Endothelial cell of umbilical vein (primary cell): Measurements from ENCODE around the gene RPL38. TPM values are rescaled to one million over a fixed set of nuclear protein-coding genes. Genes with fewer than 3 reads are reported as not detected.

ENCODE experiments used
- BruUV-seq: library from RNA; stranded (reverse); fragments of 400-500 nt; replicated peaks from 2 replicates; lab custom pipeline; 2021; lab: Mats Ljungman, UMichigan
- CTCF ChIA-PET: fragments of 300-600, 350-600 bp; sonication (Branson Sonifier 250); formaldehyde crosslinking; loops from one replicate; lab custom pipeline; 2021; ENCODE audit warnings: antibody characterized with exemption, inconsistent platforms; lab: Charles Lee
- POLR2A ChIA-PET: fragments of 300-600, 350-600 bp; sonication (Branson Sonifier 250); formaldehyde crosslinking; loops from one replicate; lab custom pipeline; 2021; ENCODE audit warnings: antibody characterized with exemption, inconsistent platforms; lab: Charles Lee
- DNase-seq: peaks from one replicate; pipeline ENCODE4 v3.0.0-alpha.2; 2011; ENCODE audit warnings: low read depth, low spot score
- FAIRE-seq: peaks from 2 replicates; lab custom pipeline; 2011; peaks lifted over from hg19 to GRCh38; lab: Jason Lieb, UNC
- H2AFZ ChIP-seq: 2 replicates; pipeline ENCODE4 v1.6.0; 2012; ENCODE audit warnings: low read depth, low read length, control low read depth, inconsistent platforms
- H3K27ac ChIP-seq: 2 replicates; pipeline ENCODE4 v1.5.1; 2011; ENCODE audit warnings: low read depth, mild to moderate bottlenecking, control low read depth, low read length, moderate library complexity; ENCODE audit not compliant: insufficient read depth
- H3K27me3 ChIP-seq, 2 experiments: 2 replicates each; pipeline versions ENCODE4 v1.6.0 to v1.6.1; 2011; ENCODE audit warnings: low read length in 2 of 2, mixed read lengths in 1 of 2; ENCODE audit not compliant: control insufficient read depth in 2 of 2, insufficient read depth in 2 of 2
- H3K36me3 ChIP-seq, 2 experiments: 2 replicates in 1 of 2; 3 replicates in 1 of 2; pipeline ENCODE4 v1.5.1; 2011; ENCODE audit warnings: low read length in 2 of 2, mild to moderate bottlenecking in 1 of 2, moderate library complexity in 1 of 2; ENCODE audit not compliant: control insufficient read depth in 2 of 2, insufficient read depth in 2 of 2; ENCODE audit errors: extremely low read depth in 1 of 2
- H3K4me1 ChIP-seq: 3 replicates; pipeline ENCODE4 v1.5.1; 2011; ENCODE audit warnings: mild to moderate bottlenecking, low read length; ENCODE audit not compliant: control insufficient read depth, insufficient read depth; ENCODE audit errors: extremely low read depth
- H3K4me2 ChIP-seq: 2 replicates; pipeline ENCODE4 v1.6.1; 2011; ENCODE audit warnings: low read length, control low read depth, mixed read lengths; ENCODE audit not compliant: insufficient read depth
- H3K4me3 ChIP-seq, 3 experiments: fragments of 200-600 bp in 1 of 3; sonication (generic), shearing (Covaris generic) in 1 of 3; replicated peaks in 1 of 3; 2 replicates each; pipeline ENCODE4 v1.5.1; 2011 to 2016; ENCODE audit warnings: control low read depth in 3 of 3, low read length in 3 of 3, mild to moderate bottlenecking in 2 of 3, inconsistent platforms in 1 of 3, low read depth in 1 of 3, moderate library complexity in 1 of 3; ENCODE audit not compliant: insufficient read depth in 1 of 3
- H3K79me2 ChIP-seq: 2 replicates; pipeline ENCODE4 v1.6.0; 2012; ENCODE audit warnings: low read length, inconsistent platforms; ENCODE audit not compliant: control insufficient read depth, insufficient read depth
- H3K9ac ChIP-seq: replicated peaks from 2 replicates; pipeline ENCODE3; 2011; ENCODE audit warnings: low read length, control low read depth; ENCODE audit not compliant: insufficient read depth; ENCODE audit errors: extremely low read depth
- H3K9me1 ChIP-seq: replicated peaks from 3 replicates; pipeline ENCODE4 v1.6.0; 2011; ENCODE audit warnings: mild to moderate bottlenecking, low read length; ENCODE audit not compliant: control insufficient read depth, insufficient read depth; ENCODE audit errors: extremely low read depth
- H3K9me3 ChIP-seq: replicated peaks from 2 replicates; pipeline ENCODE4 v1.5.1; 2012; ENCODE audit warnings: low read length, inconsistent platforms; ENCODE audit not compliant: control insufficient read depth, insufficient read depth
- H4K20me1 ChIP-seq: replicated peaks from 2 replicates; pipeline ENCODE3; 2011; ENCODE audit warnings: mild to moderate bottlenecking, low read length; ENCODE audit not compliant: control insufficient read depth, insufficient read depth; ENCODE audit errors: extremely low read depth
- EZH2 ChIP-seq: IDR thresholded peaks from 2 replicates; pipeline ENCODE4 v1.6.1; 2012; ENCODE audit warnings: borderline replicate concordance, low read depth, mild to moderate bottlenecking, moderate library complexity, low read length, inconsistent platforms; ENCODE audit not compliant: severe bottlenecking
- GATA2 ChIP-seq: IDR thresholded peaks from 2 replicates; pipeline ENCODE4 v1.7.0; 2011; ENCODE audit warnings: low read depth, mild to moderate bottlenecking, moderate library complexity, mixed read lengths, low read length; ENCODE audit not compliant: insufficient read length, insufficient read depth
- JUN ChIP-seq: IDR thresholded peaks from 2 replicates; pipeline ENCODE4 v1.6.1; 2011; ENCODE audit warnings: borderline replicate concordance, low read depth; ENCODE audit not compliant: insufficient read length, insufficient read depth
- MAX ChIP-seq: IDR thresholded peaks from 2 replicates; pipeline ENCODE4 v1.6.1; 2011; ENCODE audit not compliant: insufficient read depth, insufficient read length
- MYC ChIP-seq: IDR thresholded peaks from one replicate; pipeline ENCODE4 v1.6.1; 2011; ENCODE audit warnings: mild to moderate bottlenecking, low read depth, low read length
- POLR2A ChIP-seq: IDR thresholded peaks from 2 replicates; pipeline ENCODE4 v1.6.1; 2012; ENCODE audit warnings: low read depth, mild to moderate bottlenecking, control low read depth, low read length
- dilution Hi-C: fragments of 300-500 bp; cut with MboI; formaldehyde crosslinking; loops from one replicate; pipeline ENCODE4 v1.15.0; 2019; ENCODE audit warnings: low sequenced_read_pairs; ENCODE audit not compliant: extremely low pct_ligation_motif_present
- intact Hi-C: fragments of 100-400 bp; cut with micrococcal nuclease; formaldehyde crosslinking; loops from one replicate; pipeline ENCODE4 v1.10.0; 2022
- polyA plus RNA-seq, 4 experiments: library from polyadenylated mRNA; depleted of rRNA in 3 of 4; stranded (reverse) in 3 of 4; unstranded in 1 of 4; fragments of >200 nt; gene quantifications; 2 replicates each; pipeline versions ENCODE4 v1.2.1 to v1.2.3, GENCODE V29; 2011 to 2012; ENCODE audit warnings: missing spikeins in 1 of 4
- total RNA-seq: library from RNA; stranded (reverse); gene quantifications from 2 replicates; pipeline ENCODE4 v1.2.3, GENCODE V29; 2021
- TF ChIP-seq, protein P1 (sequence below), 2 donors: IDR thresholded peaks; 1 replicate in 1 of 2; 2 replicates in 1 of 2; pipeline ENCODE4 v1.5.1; 2011; ENCODE audit warnings: low read length in 2 of 2, mild to moderate bottlenecking in 2 of 2, moderate library complexity in 2 of 2, control low read depth in 1 of 2, inconsistent platforms in 1 of 2, low read depth in 1 of 2; ENCODE audit not compliant: insufficient read depth in 1 of 2; ENCODE audit errors: extremely low read depth in 1 of 2

Gene RPL38
- total and polyA plus RNA-seq, 2 donors (not counting 3 experiments of a cell fraction or from before 2014, with no cell fraction given) = 256 to 1,006 TPM

- DNase-seq = no peak
- ChIA-PET CTCF (interaction anchor here (3.1 kb wide), 1 partner anchor 18 kb away, joined by 9 read pairs; no protein-coding TSS in a partner anchor), POLR2A (no interaction called here)
- Histone ChIP-seq H2AFZ (no peak overlapping the region), H3K4me1 (peaks cover 2% of the 10 kb centered on the region), H4K20me1 (no peaks in the 10 kb centered on the region), H3K9ac (no peak overlapping the region), H3K79me2 (no peaks in the 10 kb centered on the region), H3K27me3 (no peaks in the 10 kb centered on the region), H3K9me1 (no peaks in the 10 kb centered on the region), H3K4me3 (no peak overlapping the region), H3K27ac (no peak overlapping the region), H3K36me3 (no peaks in the 10 kb centered on the region), H3K4me2 (no peak overlapping the region), H3K9me3 (no peaks in the 10 kb centered on the region)
- TF ChIP-seq MYC (no peak), JUN (no peak), MAX (no peak), EZH2 (no peak), GATA2 (no peak), POLR2A (no peak)
- TF ChIP-seq, protein P1, sequence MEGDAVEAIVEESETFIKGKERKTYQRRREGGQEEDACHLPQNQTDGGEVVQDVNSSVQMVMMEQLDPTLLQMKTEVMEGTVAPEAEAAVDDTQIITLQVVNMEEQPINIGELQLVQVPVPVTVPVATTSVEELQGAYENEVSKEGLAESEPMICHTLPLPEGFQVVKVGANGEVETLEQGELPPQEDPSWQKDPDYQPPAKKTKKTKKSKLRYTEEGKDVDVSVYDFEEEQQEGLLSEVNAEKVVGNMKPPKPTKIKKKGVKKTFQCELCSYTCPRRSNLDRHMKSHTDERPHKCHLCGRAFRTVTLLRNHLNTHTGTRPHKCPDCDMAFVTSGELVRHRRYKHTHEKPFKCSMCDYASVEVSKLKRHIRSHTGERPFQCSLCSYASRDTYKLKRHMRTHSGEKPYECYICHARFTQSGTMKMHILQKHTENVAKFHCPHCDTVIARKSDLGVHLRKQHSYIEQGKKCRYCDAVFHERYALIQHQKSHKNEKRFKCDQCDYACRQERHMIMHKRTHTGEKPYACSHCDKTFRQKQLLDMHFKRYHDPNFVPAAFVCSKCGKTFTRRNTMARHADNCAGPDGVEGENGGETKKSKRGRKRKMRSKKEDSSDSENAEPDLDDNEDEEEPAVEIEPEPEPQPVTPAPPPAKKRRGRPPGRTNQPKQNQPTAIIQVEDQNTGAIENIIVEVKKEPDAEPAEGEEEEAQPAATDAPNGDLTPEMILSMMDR (IDR thresholded peaks at IDR 0.05; ENCODE audit: extremely low read depth in 1 of 2, insufficient read depth in 1 of 2, low read depth in 1 of 2, low read length in 2 of 2) = no peak
- intact Hi-C loops (no loop called here), dilution Hi-C loops (no loop called here)
- no TSS peak for BruUV-seq
- no peak for FAIRE-seq
Measured at GRCh38 chr17:74217888-74218287, 14.4 kb downstream of the RPL38 start.
